ENCODE results near the gene KIF19.
"Not testable (repeated sequence)": the region's sequence is repeated elsewhere in the genome, so short reads cannot be mapped to it uniquely, and the experiment has no call there.

Gene KIF19, protein sequence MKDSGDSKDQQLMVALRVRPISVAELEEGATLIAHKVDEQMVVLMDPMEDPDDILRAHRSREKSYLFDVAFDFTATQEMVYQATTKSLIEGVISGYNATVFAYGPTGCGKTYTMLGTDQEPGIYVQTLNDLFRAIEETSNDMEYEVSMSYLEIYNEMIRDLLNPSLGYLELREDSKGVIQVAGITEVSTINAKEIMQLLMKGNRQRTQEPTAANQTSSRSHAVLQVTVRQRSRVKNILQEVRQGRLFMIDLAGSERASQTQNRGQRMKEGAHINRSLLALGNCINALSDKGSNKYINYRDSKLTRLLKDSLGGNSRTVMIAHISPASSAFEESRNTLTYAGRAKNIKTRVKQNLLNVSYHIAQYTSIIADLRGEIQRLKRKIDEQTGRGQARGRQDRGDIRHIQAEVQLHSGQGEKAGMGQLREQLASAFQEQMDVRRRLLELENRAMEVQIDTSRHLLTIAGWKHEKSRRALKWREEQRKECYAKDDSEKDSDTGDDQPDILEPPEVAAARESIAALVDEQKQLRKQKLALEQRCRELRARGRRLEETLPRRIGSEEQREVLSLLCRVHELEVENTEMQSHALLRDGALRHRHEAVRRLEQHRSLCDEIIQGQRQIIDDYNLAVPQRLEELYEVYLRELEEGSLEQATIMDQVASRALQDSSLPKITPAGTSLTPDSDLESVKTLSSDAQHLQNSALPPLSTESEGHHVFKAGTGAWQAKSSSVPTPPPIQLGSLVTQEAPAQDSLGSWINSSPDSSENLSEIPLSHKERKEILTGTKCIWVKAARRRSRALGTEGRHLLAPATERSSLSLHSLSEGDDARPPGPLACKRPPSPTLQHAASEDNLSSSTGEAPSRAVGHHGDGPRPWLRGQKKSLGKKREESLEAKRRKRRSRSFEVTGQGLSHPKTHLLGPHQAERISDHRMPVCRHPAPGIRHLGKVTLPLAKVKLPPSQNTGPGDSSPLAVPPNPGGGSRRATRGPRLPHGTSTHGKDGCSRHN

DNA sequence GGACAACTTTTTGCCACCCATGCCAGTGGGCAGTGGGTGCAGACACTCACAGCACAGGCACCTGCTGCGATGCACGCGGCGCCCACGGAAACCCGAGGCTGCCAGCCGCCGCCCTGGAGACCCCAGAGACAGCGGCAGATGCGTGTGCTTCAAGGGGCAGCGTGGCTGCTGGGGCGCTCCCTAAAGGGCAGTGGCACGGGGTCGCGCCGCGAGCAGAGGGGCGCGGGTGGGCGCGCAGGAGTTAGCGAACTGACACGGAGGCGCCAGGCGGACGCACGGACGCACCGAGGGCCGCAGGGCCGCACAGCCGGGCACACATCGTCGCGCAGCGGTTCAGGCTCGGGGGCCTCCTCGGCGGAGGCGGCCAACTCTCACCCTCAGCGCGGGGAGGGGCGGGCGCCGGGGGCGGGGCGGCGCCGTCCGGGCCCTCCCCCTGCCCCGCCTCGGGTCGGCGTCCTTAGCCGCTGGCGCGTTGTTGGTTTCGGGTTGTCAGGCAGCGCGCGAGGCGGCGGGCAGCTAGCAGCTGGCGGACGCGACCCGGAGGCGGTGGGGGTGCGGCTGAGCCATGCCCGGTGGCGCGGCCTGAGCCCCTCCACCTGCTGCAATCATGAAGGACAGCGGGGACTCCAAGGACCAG lies at the start of gene KIF19:
TSS of gene KIF19 (plus strand) at position 484 of the 637 bp plus-strand sequence. CDS start at position 608, 124 bp downstream.
- peak within 1 kb of the TSS; percentile 14 to 30 (median 21) for H3K4me3 ChIP-seq
- no peak within 1 kb of the TSS for H3K27ac ChIP-seq

DNA sequence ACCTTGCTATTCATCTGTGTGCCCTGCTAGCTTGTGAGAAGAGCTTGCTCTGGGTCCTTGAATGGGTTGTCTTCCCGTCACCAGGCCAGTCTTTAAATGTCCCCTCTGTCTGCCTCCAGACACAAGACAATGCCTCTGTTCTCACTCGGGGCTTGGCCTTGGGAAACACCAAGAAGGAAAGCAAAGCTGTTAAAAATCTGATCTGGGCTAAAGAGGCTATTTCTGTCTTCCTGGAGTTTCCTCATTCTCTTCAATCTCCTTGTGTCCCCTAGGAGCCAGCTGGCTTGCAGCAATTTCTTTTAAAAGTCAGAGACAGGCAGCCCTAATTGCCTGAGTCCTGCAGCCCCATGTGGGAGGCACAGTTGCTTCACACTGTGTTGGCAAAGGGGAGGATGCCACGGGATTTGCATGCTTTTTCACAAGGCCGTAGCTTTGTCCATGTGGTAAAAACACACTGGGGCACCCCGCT lies 49.5 kb upstream of the KIF19 start:
- H3K27ac ChIP-seq: peak overlapping the region in 5 of 21 experiments; percentile 9 to 38 (median 25)
- no peak overlapping the region for H3K4me3 ChIP-seq

DNA sequence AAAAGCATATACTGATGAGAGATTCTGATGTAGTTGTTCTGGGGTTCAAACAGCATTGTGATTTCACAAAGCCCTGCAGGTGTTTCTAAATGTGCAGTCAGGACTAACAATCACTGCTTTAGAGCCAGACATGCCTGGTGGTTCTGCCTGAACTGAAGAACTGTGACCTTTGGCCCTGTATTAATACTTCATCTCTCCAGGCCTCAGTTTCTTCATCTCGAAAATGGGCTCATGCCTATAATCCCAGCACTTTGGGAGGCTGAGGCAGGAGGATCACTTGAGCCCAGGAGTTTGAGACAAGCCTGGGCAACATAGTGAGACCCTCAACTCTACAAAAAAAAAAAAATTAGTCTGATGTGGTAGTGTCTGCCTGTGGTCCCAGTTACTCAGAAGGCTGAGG lies 48.1 kb upstream of the KIF19 start:
- Histone ChIP-seq H3K27ac (no peak overlapping the region), H3K4me3 (no peak overlapping the region)

DNA sequence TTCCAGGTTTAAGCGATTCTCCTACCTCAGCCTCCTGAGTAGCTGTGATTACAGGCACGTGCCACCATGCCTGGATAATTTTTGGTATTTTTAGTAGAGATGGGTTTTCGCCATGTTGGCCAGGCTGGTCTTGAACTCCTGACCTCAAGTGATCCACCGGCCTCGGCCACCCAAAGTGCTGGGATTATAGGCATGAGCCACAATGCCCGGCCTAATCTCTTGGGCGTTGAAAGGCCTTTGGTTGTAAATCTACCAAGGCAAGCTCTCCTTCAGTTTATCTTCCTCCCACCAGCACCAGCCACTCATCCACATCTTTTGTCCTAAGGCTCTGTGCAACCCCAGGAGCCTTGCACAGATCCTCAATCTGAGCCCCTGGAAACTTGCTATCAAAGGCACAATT lies 46.4 kb upstream of the KIF19 start:
- H3K27ac ChIP-seq: peak overlapping the region in 5 of 21 experiments; percentile 24 to 85 (median 69)
- not testable (repeated sequence) for H3K4me3 ChIP-seq

DNA sequence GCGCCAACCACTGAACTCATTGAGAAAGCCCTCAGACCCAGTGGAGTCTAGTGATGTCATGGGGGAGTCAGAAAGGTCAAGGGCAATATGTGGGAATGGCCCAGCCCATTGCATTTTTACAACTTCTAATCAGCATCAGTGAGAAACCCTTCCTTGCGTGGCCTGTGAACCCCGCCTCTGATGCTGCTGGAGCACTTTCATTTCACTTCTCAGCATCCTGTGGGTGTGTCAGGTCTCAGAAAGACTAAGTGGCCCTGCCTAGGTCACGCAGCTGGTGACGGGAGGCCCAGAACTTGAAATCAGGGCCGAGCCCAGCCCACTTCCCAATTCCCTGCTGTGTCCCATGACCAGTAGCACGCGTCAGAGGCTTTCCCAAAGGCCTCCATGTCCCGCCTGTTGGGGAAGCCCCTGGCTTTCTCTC lies 45.9 kb upstream of the KIF19 start:
- peak overlapping the region in 8 of 21 experiments; percentile 3 to 85 (median 57) for H3K27ac ChIP-seq
- H3K4me3 ChIP-seq: no peak overlapping the region

DNA sequence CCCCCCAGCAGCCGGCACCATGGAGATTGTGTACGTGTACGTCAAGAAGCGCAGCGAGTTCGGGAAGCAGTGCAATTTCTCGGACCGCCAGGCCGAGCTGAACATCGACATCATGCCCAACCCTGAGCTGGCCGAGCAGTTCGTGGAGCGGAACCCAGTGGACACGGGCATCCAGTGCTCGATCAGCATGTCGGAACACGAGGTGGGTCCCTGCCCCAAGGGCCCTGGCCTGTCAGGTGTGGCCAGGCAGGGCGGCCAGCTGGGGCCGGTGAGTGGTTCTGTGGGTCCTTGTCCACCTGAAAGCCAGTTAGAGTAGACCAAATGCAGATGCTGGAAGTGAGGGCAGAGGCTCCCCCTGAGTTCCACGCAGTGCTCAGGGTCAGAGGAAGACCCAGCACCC lies 44.2 kb upstream of the KIF19 start:
- no peak overlapping the region for H3K4me3 ChIP-seq
- peak overlapping the region in 4 of 21 experiments; percentile 51 to 78 (median 66) for H3K27ac ChIP-seq

DNA sequence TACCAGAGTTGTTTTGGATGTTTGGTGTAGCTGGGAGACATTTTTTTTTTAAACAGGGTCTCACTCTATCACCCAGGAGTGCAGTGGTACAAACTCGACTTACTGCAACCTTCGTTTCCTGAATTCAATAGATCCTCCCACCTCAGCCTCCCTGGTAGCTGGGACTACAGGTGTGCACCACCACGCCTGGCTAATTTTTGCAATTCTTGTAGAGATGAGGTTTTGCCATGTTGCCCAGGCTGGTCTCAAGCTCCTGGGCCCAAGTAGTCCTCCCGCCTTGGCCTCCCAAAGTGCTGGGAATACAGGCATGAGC lies 43.8 kb upstream of the KIF19 start:
- not testable (repeated sequence) for H3K4me3 ChIP-seq
- peak overlapping the region in 6 of 21 experiments; percentile 51 to 78 (median 62) for H3K27ac ChIP-seq

DNA sequence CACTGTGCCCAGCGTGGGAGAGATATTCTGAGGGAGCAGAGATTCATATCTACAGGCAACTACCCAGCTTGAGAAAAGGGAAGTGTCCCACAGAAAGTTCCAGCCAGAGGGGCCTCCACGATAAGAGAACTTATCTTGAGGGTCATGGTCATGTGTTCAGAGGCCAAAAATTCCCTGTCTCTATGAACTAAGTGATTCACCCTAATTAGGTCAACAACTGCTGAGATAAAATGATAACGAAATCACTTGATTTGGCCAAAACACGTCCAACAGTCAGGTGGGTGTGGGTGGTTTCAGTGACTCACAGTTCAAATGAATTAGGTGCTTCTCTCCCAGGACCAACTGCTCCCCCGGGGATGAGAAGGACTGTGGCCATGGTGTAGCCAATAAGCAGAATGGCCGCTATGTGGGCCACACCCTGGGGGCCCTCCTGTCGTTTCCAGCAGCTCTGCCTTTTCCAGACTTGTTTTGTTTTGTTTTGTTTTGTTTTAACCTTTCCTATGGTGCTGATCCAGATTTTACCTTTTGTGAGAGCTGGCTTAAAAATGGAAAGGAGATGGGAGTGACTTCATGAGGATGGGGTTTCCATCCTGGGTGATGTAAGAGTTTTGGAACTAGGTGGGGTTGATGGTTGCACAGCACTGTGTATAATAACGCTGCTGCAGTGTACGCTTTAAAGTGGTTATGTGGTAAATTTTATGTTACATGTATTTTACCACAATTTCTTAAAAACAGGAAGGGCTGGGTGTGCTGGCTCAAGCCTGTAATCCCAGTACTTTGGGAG lies 43.2 kb upstream of the KIF19 start:
- Histone ChIP-seq H3K4me3 (no peak overlapping the region), H3K27ac (peak overlapping the region in 8 of 21 experiments; percentile 12 to 78 (median 62))

DNA sequence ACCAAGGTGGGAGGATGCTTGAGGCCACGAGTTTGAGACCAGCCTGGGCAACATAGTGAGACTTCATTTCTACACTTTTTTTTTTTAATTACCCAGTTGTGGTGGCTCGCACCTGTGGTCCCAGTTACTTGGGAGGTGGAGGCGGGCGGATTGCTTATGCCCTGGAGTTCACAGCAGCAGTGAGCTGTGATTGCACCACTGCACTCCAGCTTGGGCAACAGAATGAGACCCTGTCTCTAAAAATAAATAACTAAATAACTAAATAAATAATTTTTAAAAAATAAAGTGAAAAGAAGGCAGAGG lies 42.7 kb upstream of the KIF19 start:
- Histone ChIP-seq H3K4me3 (no peak overlapping the region), H3K27ac (peak overlapping the region in 4 of 21 experiments; percentile 18 to 62 (median 30))

DNA sequence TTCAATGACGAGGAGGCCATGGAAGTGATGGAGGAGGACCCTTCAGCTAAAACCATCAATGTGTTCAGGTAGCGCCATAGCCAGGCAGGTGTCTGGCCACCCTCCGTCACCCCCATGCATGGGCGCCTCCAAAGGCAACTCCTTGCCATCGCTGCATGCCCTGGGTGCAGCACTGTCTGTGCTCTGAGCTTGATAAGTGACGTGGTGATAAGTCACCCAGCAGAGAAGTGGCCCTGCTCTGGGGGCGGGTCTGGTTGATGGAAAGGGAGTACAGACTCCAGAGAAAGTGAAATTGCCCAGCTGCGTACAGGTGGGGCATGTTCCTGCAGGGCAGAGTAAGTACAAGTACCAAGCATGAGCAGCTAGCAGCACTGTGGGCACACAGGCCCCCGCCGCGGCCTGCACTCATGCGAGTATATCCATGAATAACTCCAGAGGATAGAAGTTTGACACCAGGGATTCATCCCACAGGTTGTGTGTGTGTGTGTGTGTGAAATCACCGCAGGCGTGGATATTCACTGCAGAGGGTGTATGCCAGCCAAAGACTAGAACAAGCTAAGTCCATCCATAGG lies 38.9 kb upstream of the KIF19 start:
- no peak overlapping the region for H3K4me3 ChIP-seq
- no peak overlapping the region for H3K27ac ChIP-seq

DNA sequence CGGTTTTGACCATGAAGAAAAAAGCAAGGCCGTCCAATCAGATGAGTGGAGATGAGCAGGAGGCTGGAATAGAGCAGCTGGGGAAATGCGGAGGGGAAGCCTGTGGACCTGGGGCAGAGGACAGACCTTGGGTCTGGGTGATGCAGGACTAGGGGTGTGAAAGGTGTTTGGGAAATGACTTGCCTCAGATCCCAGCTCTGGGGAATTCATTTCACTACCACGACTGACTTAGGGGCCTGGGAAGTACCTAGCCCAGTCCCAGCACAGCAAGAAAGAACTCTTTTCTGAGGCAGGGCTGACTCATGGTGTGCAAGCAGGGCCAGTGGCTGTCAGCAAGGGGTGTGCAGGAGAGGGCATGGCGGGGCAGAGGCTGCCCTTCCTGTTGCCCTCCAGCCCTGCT lies 37.2 kb upstream of the KIF19 start:
- no peak overlapping the region for H3K27ac ChIP-seq
- H3K4me3 ChIP-seq: no peak overlapping the region

DNA sequence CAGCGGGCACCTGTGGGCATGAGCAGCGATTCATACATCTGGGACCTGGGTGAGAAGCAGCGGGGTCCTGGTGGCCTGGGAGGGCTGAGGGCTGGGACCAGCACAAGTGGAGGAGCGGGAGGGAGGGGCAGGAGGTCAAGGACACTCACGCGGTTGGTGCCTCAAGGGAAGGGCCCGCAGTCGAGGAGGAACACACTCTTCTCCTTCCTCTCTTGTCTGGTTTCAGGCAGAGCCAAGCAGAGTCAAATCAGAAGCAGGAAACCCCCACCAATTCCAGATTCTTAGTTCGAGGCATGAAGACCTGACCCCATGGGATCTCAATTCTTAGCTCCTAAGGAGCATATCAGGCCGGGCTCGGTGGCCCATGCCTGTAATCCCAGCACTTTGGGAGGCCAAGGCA lies 36.3 kb upstream of the KIF19 start:
- no peak overlapping the region for H3K27ac ChIP-seq
- H3K4me3 ChIP-seq: no peak overlapping the region

DNA sequence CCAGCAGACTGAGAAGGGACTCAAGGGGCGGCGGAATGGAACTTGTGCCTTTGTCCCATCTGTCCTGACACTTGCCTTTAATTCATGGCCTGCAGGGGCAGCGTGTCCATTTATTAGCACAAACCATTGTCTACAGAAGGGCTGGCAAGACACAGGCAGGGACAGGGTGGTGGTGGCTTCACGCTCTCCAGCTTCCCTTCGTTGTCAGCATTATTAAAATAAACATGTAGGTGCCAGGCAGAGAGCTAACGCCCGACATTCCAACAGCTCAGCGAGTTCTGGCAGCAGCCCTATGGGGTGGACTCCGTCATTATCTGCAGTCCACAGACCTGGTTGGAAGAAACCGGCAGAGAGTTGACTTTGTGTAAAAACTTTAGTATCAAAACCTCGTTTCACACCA lies 35.7 kb upstream of the KIF19 start:
- H3K27ac ChIP-seq: no peak overlapping the region
- no peak overlapping the region for H3K4me3 ChIP-seq

DNA sequence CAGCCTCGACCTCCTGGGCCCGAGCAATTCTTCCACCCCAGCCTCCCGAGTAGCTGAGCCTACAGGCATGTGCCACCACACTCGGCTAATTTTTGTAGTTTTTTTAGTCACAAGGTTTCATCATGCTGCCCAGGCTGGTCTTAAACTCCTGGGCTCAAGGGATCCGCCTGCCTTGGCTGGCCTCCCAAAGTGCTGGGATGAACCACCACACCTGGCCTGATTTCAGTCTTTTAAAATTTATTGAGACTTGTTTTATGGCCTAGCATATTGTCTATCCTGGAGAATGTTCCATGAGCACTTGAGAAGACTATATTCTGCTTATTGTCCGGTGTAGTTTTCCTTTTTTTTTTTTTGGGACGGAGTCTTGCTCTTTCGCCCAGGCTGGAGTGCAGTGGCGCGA lies 33.5 kb upstream of the KIF19 start:
- no peak overlapping the region for H3K27ac ChIP-seq
- H3K4me3 ChIP-seq: no peak overlapping the region

DNA sequence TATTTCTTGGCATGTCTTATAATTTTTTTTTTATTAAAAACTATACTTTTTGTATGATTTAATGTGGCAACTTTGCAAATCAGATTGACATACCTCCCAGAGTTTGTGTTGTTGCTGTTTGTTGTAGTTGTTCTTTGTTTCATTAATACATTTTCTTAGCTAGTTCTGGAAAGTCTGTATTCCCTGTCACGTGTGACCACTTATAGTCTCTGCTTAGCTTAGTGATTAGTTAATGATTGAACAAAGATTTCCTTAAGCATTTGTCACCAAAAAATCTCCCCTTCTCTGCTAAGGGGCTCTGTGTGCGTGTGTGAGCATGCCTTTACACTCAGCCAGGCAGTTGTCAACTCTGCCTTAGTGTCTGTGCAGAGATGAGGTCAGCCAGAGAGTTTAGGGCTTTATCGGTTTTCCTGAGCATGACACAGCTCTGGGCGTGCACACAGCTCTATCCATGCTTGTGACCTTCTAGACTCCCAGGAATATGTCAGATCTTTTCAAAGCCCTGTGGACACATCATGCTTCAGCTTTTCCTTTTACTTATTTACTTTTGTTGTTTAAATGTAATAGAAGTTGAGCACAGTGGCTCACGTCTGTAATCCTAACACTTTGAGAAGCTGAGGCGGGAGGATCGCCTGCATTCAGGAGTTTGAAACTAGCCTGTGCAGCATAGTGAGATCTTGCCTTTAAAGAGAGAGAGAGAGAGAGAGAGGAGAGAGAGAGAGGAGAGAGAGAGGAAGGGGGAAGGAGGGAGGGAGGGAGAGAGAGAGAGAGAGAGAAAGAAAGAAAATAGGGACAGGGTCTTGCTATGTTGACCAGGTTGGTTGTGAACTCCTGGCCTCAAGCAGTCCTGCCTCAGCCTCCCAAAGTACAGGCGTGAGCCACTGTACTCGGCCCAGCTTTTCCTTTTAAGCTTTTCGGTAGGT lies 30.1 kb upstream of the KIF19 start:
- H3K4me3 ChIP-seq: no peak overlapping the region
- no peak overlapping the region for H3K27ac ChIP-seq

DNA sequence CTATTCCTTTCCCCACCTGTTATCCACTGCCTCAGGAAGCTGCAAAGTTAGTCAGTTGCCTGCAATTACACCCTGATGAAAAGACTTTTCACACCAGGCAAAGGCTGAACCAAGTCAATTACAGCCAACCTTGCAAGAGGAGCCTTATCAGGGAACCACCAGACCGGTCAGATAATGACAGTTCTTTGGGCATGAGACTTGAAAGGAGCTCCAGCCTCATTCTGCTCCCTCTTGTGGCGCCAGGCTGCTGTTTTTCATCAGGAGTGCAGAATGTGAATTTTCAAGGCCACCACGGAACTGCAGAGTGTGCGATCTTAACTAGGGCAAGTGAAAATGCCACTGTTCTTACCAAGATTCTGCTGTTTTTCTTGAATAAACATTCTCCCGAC lies 29.5 kb upstream of the KIF19 start:
- Histone ChIP-seq H3K4me3 (no peak overlapping the region), H3K27ac (no peak overlapping the region)

DNA sequence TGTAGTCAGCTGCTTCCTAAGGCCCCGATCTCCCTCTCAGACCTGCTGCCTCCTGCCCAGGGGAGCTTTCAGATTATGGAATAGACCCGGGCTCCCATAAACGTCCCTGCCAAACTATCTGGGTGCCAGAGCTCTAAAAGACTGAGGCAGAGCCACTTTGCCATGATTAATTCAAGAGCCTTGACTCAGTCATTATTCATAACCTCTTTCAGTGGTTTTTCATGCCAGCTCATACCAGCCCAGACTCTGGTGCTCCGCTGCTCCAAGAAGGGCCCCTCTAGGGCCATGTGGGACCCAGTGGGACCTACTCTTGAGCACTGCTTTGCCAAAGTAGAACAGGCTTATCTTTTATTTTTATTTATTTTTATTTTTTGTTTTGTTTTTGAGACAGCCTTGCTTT lies 28.1 kb upstream of the KIF19 start:
- H3K27ac ChIP-seq: no peak overlapping the region
- no peak overlapping the region for H3K4me3 ChIP-seq

DNA sequence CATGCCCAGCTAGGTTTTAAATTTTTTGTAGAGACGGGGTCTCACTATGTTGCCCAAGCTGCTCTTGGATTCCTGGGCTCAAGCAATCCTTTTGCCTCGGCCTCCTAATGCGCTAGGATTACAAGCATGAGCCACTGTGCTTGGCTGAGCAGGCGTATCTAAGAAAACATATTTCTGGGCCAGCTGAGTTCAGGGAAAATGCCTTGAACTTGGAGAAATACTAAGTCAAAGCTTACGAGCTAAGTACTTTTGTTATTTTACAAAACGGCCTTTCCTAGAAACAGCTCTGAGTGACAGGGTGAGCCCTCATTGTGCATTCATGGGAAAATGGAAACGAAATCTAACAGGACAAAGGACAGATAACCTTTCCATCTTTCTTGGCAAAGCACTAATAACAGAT lies 27.2 kb upstream of the KIF19 start:
- Histone ChIP-seq H3K27ac (no peak overlapping the region), H3K4me3 (no peak overlapping the region)
